HEK293T (cell line): Measurements from ENCODE around the gene C2CD3.

Source experiments
- BHLHE40 ChIP-seq: fragments of 450-650 bp; IDR thresholded peaks from 2 replicates; pipeline ENCODE4 v1.6.1; 2016; ENCODE audit warnings: mild to moderate bottlenecking, moderate library complexity, borderline replicate concordance
- CTBP1 ChIP-seq: fragments of 450-650 bp; IDR thresholded peaks from 2 replicates; pipeline ENCODE4 v1.6.1; 2016; ENCODE audit warnings: borderline replicate concordance
- ELF4 ChIP-seq: fragments of 450-650 bp; IDR thresholded peaks from 2 replicates; pipeline ENCODE4 v1.6.1; 2017; ENCODE audit warnings: antibody characterized with exemption
- FOXA1 ChIP-seq: fragments of 450-650 bp; IDR thresholded peaks from 2 replicates; pipeline ENCODE4 v1.6.1; 2016; ENCODE audit warnings: mild to moderate bottlenecking
- FOXK2 ChIP-seq: fragments of 450-650 bp; IDR thresholded peaks from 2 replicates; pipeline ENCODE4 v1.6.1; 2016; ENCODE audit warnings: mild to moderate bottlenecking
- FOXM1 ChIP-seq: fragments of 450-650 bp; IDR thresholded peaks from 2 replicates; pipeline ENCODE4 v1.6.1; 2017; ENCODE audit warnings: mild to moderate bottlenecking, borderline replicate concordance
- HDGF ChIP-seq: fragments of 450-650 bp; IDR thresholded peaks from 2 replicates; pipeline ENCODE4 v1.6.1; 2017; ENCODE audit warnings: antibody characterized with exemption, borderline replicate concordance
- L3MBTL2 ChIP-seq: fragments of 450-650 bp; conservative IDR thresholded peaks from 2 replicates; pipeline ENCODE4 v1.6.1; 2016; ENCODE audit warnings: mild to moderate bottlenecking
- SP1 ChIP-seq: fragments of 450-650 bp; IDR thresholded peaks from 2 replicates; pipeline ENCODE4 v1.6.1; 2017
- SUZ12 ChIP-seq: fragments of 450-650 bp; IDR thresholded peaks from 2 replicates; pipeline ENCODE4 v1.6.1; 2016; ENCODE audit warnings: mild to moderate bottlenecking
- TARDBP ChIP-seq: fragments of 450-650 bp; IDR thresholded peaks from 2 replicates; pipeline ENCODE4 v1.6.1; 2016
- ZNF384 ChIP-seq: fragments of 450-650 bp; IDR thresholded peaks from 2 replicates; pipeline ENCODE4 v1.6.1; 2016

DNA sequence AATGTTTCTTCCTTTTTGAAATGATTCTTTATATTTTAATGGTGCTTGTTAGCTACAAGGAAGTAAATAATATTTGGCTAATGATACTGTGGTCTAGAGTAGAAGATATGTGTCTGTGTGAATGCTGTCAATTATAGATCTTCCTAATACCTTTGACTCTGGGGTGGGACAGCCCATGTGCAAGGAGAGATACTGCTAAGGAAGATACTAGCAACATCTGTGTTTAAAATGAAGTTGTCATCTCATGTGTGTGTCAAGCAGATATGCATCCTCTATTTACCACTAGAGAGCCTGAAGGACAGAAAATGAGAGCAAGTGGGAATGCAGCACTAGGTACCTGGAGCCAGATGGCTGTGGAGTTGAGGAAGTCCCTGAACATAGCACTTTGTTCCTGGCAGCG, 34.4 kb upstream of the C2CD3 start:
- TF ChIP-seq SUZ12 (no peak), HDGF (no peak), FOXA1 (no peak), SP1 (no peak), FOXK2 (no peak), CTBP1 (no peak), BHLHE40 (no peak), FOXM1 (no peak), L3MBTL2 (no peak), TARDBP (no peak), ELF4 (no peak), ZNF384 (no peak)
